ENCODE measurements around the gene PRM1.

The PRM1 gene

DNA sequence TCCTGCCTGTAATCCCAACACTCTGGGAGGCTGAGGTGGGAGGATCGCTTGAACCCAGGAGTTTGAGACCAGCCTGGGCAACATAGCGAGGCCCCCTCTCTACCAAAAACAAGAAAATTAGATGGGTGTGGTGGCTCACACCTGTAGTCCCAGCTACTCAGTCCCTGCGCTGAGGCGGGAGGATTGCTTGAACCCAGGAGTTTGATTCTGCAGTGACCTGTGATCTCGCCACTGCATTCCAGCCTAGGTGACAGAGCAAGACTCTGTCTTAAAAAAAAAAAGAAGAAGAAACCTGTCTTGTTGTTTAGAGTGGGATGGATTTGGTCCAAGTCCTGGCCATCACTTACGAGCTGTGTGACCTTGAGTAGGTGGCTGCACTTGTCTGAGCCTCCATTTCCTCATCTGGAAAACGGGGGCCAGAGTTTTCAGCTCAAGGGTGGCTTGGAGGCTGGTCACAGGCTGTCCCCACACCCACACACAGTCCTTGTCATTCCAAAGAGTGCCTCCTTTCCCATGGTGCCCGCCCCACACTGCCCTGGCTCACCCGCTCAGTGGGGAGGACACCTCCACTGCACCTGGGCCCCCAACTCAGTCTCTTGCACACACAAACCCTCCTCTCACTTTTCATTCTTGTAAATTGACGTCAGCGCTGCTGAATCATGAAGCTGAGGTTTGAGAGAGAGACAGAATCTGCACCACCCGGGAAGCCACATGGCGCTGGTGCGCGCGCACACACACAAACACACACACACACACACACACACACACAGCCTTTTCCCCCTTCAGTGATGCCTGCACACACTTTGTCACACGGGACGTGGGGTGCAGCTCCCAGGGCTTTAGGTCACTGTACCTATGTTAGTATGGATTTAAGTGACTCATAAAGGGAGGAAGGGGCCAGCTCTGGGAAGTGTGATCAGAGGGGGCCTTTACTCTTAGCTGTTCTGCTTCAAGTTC is 29.3 kb downstream of the PRM1 start:
- no peak for DNase-seq

DNA sequence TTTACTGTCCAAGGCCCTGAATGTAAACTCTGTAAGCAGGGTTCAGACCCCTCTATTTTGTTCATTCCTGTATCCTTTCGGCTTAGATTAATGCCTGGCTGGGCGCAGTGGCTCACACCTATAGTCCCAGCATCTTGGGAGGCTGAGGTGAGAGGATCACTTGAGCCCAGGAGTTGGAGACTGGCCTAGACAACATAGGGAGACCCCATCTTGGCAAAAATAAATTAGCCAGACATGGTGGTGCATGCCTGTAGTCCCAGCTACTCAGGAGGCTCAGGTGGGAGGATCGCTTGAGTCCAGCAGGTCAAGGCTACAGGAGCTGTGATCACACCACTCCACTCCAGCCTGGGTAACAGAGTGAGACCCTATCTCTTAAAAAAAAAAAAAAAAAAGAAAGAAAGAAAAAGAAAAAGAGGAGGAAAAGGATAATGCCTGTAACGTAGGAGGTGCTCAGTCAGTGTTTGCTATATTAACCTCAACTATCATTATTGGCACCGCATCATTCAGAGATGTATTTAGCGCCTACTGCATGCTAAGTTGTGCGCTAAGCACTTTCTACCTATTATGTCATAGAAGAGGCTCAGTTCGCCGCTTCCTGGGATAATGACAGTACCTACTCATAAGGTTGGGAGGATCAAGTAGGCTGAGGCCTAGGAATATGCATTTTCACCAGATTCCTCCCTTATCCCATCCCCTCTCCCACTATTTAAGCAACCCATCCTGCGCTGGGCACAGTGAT is 30.2 kb downstream of the PRM1 start:
- DNase-seq, result no peak

DNA sequence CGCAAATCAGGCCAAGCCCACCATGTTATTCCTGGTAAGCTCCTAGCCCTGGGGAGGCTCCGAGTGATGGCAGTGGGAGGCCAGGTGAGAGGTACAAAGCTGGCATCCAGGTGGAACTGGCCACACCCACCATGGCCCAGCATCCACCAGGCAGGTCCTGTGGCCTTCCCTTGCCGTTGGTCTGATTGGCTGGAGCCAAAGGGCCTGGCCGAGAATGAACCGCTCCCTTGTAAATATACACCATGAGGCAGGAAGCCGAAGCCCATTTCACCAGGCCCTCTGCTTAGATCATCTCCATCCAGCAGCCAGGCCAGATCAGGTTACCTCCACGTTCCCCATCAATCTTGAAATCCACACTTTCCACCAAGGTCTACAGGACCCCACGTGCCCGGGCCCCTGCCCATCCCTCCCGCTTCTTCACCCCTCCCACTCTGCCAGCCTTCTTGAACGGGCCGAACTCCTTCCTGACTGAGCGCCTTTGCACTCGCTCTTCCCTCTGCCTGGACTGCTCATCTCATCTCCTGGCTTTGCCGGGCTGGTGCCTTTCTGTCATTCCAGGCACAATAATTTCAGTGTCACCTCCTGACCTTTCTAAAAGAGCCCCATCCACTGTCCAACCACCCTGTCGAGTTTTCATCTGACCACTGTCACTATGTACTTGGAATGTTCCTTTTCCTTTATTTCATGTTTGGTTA is 30.9 kb downstream of the PRM1 start:
- no peak for DNase-seq

DNA sequence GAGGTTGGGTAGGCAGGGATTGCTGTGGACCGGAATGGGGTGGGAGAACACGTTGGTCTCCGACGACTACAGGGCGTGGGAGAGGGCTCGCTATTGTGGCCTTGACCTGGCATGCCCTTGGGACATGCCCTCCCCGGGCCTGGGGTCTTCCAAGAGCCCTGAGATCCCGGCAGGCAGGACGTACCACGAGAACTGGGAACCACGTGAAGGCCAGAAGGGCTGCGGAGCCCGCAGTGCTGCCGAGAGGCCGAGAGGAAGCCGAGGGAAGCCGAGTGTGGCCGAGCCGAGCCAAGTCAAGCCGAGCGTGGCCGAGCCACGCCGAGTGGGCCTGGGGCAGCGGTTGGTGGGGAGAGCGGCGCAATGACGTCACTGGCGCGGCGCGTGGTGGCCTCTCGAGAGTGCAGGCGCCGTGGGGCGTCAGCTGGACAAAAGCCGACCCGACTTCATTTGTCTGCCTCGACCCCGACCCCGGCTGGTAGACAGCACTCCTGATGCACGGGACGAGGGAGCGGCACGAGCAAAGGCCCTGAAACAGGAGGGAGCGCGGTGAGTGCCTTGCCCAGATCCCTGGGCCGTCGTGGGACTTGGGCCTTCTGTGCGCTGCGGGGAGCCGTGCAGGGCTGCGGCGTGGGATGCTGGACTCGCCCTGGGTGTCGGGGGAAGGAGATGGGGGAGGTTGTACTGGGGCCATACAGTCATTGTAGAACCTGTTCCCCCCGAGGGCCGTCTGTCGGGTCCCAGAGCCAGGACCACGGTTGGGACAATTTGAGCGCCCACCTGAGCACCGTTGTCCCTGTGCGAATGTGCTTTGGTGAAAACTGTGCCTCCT is 31.7 kb downstream of the PRM1 start:
- DNase-seq, result no peak

DNA sequence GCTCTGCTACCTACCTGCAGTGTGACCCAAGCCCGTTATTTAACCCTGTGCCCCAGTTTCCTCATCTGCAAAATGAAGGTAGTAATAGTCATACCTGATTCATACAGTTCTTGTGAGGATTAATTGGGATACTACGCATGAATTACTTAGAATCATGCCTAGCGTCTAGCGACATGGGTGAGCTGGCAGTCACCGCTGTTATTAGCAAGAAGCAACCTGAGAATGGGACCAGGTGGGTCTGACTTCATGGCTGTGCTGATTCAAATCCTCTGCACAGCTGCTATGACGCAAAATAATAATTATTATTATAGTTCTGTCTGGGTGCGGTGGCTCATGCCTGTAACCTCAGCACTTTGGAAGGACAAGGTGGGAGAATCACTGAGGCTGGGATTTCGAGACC is 33.0 kb downstream of the PRM1 start:
- DNase-seq, result no peak

DNA sequence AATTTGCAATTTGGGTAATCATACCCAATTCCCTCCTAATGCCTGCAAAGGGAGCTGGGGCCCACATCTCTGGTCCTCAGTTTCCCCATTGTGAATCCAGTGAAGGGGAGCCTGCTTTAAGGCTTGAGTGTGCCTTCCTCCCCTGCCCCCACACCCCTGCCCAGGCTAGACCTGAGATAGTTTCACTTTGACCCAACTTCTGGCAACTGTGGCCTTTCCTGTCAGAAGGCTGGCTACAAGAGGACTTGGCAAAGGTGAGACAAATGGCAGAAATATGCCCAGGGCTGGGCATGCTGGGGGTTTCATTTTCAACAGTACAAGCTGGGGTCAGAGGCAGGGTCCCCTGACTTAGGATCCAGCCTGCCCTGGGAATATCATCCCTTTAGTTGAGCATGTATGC is 35.1 kb downstream of the PRM1 start:
- DNase-seq, result no peak

DNA sequence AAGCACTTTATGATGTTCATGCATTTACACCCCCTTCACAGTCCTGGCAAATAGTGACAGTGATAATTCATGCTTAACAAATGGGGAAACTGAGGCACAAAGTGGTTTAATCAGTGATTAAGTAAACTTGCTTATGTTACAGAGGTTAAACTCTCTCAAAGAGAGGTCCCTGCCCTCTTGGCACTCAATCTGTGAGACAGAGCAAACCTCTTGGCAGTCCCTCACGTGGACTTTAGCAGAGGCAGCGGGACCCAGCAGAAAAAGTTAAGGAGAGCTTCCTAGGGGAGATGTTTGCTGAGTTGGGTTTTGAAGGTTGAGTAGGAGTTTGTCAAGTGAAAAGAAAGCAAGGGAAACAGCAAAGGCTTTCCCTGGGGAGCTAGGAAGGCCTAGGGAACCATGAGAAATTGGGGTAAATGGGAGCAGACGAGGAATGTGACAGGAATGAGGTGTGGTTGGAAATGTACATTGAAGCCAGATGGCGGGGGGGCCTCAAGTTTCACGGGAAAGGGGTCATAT is 35.9 kb downstream of the PRM1 start:
- DNase-seq, result no peak

DNA sequence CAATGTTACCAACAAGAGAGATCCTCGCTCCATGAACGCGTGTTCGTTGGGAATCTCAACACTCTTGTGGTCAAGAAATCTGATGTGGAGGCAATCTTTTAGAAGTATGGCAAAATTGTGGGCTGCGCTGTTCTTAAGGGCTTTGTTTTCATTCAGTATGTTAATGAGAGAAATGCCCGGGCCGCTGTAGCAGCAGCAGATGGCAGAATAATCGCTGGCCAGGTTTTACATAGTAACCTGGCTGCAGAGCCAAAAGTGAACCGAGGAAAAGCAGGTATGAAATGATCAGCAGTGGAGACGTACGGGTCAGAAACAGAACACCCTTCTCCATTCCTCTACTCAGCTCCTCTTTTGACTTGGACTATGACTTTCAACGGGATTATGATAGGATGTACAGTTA is 38.5 kb downstream of the PRM1 start:
- no peak for DNase-seq

DNA sequence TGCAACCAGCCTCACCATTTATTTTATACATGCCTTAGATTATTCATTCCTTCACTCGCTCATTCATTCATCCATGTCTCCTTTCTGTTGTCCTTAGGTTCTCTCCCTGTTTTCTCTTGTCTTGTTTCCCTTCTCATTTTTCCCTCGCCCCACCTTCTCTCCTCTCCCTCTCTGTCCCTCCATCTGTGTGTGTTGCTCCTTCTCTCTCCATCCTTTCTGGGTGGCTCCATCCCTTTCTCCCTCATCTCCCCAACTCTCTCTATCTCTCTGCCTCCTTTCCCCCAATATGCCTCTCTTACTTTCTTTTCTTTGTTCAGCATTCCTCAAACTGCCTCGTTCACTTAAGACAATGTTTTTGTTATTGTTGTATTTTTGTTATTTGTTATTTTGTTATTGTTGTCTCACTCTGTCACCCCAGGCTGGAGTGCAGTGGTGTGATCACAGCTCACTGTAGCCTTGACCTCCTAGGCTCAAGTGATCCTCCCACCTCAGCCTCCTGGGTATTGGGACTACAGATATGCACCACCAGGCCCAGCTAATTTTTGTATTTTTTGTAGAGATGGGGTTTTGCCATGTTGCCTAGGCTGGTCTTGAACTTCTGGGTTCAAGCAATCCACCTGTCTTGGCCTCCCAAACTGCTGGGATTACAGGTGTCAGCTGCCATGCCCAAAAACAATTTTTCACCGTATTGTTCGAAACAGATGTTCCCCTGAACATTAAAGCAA is 39.5 kb downstream of the PRM1 start:
- DNase-seq, result no peak

DNA sequence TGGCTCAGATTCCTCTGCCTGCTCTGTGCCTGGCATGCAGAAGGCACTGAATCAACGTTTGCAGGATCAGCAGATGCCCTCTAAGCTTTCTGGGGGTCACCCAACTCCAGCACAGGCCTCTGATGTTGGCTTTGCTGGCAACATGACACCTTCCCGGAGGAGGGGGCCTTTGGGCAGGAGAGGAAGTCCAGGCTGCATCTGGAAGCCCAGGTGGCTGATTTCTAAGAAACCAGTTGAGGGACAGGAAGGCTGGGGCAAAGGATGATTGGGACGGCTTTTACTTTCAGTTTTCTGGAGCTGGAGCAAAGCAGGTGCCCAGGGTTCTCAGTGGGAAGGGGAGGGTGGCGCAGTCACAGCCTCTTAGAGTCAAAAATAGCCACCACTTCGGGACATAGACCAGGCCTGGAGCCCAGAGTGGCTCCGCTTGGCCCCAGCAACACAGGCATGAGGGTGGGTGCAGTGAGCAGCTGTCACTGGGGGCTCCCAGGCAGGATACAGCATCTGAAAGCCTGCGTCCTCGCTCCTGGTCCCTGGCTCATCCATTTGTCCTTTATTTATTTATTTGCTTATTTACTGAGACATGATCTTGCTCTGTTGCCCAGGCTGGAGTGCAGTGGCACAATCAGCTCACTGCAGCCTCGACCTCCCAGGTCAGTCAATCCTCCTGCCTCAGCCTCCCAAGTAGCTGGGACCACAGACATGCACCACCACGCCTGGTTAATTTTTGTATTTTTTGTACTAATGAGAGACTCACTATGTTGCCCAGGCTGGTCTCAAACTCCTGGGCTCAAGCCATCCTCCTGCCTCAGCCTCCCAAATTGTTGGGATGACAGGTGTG is 40.3 kb downstream of the PRM1 start:
- DNase-seq, result no peak

DNA sequence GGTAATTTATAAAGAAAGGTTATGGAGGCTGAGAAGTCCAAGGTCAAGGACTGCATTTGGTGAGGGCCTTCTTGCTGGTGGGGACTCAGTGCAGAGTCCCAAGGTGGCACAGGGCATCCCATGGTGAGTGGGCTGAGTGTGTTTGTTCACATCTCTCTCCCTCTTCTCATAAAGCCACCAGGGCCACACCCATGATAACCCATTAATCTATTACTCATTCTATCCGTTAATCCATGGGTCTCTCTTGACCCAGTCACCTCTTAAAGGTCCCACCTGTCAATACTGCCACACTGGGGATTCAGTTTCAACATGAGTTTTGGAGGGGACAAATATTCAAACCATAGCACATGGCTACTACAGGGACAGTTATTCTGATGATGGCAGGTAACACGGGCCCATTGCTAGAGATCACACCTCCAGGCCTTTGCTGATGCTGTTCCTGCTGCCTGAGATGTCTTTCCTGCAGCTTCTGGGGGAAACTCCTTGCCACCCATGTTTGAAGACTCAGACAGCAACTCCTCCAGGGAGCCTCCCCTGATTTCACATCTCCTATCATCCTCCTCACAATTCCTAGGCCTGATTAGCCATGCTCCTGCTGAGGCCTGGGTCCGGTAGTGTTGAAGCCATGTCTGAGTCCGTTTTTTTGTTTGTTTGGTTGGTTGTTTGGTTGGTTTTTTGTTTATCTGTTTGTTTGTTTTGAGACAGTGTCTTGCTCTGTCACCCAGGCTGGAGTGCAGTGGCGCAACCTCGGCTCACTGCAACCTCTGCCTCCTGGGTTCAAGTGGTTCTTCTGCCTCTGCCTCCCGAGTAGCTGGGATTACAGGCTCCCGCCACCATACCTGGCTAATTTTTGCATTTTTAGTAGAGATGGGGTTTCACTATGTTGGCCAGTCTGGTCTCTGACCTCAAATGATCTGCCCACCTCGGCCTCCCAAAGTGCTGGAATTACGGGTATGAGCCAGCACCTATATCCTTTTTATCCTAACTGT is 41.2 kb downstream of the PRM1 start:
- DNase-seq, result no peak

DNA sequence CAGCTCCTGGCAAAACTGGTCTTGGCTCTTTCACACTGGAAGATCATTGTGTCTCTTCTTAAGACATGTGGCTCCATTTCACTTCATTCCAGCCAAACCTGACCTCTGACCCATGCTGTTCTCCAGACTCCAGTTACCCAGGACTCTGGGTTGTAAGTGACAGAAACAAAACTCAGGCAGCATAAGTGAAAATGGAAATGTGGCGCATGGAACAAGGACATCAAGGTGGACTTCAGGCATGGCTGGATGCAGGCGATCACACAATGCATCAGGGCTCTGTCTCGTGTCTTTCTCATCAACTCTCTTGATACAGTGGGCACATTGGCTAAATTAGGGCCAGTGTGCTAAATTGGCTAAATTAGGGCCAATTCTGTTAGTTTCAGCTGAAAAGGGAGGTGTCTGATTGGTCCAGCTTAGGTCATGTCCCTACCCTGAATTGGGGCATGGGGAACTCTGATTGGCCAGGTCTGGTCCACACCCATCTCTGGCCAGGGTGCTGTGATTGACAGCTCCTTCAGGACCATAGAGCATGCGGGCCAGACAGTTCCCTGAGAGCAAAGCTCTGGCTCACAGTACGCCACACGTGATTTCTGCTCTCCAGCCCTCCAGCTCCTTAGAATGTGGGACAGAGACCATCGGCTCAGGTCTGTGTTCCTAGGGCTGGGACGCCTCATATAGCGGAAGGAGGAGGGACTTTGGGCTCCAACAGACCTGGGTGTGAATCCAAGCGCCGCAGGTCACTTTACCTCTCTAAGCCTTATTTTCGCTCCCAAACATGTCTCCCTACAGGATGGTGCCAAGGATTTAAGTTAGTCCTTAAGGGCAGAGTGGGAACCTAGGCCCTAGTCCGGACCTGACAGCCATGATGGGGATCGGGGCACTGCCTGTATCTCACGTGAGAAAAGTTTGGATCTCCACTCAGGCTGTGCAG is 42.6 kb downstream of the PRM1 start:
- no peak for DNase-seq

DNA sequence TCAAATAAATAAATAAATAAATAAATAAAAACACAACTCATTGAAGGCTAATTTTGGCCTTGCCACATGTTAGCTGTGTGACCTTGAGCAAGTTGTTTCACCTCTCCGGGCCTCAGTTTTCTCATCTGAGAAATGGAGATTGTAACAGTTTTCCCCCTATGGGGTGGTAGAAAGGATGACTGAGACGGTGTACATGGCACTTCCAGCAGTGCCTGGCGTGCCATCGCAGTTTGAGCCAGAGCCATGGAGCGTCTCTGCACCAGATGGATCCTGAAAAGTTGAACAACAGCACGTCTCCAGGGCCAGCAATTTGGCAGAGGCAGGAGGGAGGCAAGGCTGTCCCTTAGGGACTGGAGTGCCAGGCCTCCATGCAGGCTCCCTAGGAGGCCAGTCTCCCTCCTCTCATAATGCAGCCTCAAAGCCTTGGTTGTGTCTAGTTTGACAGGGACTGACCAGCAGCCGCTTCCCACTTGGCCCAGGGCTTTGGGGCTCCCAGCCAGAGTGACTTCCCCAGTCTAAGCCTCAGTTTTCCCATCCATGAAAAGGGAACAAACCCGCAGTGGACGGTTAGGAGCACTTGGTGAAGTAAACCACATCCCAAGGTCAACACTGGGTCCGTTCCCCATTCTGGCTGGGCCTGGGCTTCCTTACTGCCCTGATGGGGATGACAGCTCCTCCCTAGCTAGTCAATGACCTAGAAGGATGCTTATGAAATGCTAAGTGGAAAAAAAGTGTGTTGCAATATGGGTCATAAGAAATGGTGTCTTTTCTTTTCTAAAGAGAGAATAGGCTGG is 44.5 kb downstream of the PRM1 start:
- DNase-seq, result peak; percentile 66

DNA sequence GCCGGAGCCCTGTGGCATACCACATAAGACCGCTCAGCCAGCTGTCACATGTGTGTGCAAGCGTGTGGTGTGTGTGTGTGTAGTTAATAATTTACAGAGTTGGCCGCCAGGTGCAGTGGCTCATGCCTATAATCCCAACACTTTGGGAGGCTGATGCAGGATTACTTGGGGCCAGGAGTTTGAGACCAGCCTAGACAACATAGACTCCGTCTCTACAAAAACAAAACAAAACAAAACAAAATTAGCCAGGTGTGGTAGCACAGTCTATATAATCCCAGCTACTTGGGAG is 45.5 kb downstream of the PRM1 start:
- no peak for DNase-seq

DNA sequence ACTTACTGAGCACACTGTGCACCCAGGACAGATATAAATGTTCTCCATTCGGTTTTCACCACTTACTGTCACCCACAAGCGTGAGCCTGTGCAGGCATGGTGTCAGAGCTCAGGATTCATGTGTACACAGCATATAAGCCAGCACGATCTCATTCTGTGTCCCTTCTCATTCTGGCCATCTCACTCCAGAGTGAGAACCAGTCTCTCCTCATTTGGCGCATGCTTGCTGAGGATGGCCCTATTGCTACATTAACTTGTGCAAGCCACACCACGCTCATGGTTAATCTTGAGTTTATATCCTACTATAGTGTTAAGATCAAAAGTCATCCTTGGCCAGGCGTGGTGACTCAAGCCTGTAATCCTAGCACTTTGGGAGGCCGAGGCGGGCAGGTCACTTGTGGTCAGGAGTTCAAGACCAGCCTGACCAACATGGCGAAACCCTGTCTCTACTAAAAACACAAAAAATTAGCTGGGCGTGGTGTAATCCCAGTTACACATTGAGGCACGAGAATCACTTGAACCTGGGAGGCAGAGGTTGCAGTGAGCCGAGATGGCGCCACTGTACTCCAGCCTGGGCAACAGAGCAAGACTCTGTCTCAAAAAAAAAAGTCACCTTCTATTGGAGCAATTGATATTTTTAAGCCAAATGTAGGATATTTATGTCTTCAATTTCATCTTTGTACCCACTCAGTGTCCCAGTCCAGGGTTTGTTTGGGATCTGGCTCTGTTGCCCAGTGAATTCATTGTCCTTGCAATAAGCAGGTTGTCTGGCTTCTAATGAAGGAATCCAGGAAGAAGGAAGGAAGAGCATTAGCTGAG is 46.0 kb downstream of the PRM1 start:
- DNase-seq, result peak; percentile 70

DNA sequence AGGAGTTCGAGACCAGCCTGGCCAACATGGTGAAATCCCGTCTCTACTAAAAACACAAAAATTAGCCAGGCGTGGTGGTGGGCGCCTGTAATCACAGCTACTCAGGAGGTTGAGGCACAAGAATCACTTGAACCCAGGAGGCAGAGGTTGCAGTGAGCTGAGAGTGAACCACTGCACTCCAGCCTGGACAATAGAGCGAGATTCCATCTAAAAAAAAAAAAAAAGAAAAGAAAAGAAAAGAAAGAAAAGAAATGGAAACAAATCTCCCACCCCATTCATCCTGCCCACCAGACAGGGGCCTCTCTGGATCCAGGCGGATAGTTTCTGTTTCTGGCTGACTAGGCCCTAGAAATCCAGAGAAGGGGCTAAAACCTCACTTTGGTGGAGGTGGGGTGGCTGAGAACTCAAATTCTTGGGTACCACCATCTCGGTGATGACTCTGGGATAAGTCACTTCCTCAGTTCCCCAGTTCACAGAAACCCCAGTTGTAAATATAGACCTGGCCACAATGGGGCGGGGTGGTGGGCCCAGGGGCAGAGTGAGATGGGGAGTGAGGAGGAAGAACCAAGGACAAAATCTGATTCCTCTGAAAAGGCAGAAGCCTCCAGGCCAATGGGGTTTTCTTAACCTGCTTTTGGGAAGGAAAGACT is 47.3 kb downstream of the PRM1 start:
- DNase-seq, result peak; percentile 73
